ENCODE results near the gene TMED7.

DNA sequence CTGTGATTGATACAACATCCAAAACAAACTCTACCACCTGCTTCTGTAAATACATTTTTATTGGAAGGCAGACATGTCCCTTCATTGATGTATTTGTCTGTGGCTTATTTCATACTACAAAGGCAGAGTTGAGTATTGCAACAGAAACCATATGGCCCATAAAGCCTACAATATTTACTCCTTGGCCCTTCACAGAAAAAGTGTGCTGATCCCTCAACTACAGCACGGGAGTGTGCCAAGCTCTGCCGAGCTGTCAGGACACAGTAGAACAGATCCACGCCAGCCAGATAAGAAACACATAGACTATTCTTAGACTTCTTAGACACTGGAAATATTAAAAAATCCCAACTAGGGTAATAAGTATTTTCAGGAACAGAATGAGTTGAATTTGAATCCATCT is 36.8 kb downstream of the TMED7 start:
- TF ChIP-seq, protein P1, sequence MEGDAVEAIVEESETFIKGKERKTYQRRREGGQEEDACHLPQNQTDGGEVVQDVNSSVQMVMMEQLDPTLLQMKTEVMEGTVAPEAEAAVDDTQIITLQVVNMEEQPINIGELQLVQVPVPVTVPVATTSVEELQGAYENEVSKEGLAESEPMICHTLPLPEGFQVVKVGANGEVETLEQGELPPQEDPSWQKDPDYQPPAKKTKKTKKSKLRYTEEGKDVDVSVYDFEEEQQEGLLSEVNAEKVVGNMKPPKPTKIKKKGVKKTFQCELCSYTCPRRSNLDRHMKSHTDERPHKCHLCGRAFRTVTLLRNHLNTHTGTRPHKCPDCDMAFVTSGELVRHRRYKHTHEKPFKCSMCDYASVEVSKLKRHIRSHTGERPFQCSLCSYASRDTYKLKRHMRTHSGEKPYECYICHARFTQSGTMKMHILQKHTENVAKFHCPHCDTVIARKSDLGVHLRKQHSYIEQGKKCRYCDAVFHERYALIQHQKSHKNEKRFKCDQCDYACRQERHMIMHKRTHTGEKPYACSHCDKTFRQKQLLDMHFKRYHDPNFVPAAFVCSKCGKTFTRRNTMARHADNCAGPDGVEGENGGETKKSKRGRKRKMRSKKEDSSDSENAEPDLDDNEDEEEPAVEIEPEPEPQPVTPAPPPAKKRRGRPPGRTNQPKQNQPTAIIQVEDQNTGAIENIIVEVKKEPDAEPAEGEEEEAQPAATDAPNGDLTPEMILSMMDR (IDR thresholded peaks at IDR 0.05), result no peak
- TF ChIP-seq POLR2A (IDR thresholded peaks at IDR 0.05), result no peak
- TF ChIP-seq POLR2AphosphoS5 (IDR thresholded peaks at IDR 0.05), result no peak

Data from suprapubic skin (tissue), 4 donors.